ENCODE results near the gene SAP25. TPM values are rescaled to one million over a fixed set of nuclear protein-coding genes. Genes with fewer than 3 reads are reported as not detected.
"Not testable (repeated sequence)": the region's sequence is repeated elsewhere in the genome, so short reads cannot be mapped to it uniquely, and the experiment has no call there.

Gene SAP25
- total RNA-seq, 6 donors from 2014 or later: 1.2 to 18.9 (median 12.7) TPM

DNA sequence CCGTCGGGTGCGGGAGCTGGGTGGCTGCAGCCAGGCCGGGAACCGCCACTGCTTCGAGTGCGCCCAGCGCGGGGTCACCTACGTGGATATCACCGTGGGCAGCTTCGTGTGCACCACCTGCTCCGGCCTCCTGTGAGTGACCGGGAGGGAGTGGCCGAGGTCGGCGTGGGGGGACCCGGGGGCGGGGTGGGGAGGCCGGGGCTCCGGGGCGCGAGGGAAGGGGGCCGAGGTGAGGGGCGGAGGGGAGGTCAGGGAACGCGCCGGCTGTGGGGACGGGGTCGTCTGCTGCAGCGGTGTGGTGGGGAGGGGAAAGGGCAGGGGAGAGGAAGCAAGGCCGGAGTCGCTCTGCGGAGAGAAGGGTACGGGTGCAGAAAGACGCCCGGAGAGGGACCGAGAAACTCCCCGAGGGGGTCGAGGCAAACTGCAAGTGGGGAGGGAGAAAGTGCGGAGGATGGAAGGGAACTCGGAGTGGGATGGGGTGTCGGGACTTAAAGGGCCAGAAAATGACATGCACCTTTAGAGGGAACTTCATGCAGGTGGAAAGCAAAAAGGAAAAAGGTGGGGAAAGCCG lies 34.2 kb downstream of the SAP25 start:
- Histone ChIP-seq H3K36me3 (no peaks in the 10 kb centered on the region), H3K9me3 (no peaks in the 10 kb centered on the region), H3K27ac (peak overlapping the region; percentile 71 to 84 (median 79)), H3K4me1 (peaks cover 22 to 37% (median 27%) of the 10 kb centered on the region in 4 donors), H3K27me3 (no peaks in the 10 kb centered on the region), H3K4me3 (peak overlapping the region; percentile 83 to 100 (median 94))
- TF ChIP-seq EP300 (IDR thresholded peaks at IDR 0.05) (no peak), POLR2A (IDR thresholded peaks at IDR 0.05) (no peak), POLR2AphosphoS5 (IDR thresholded peaks at IDR 0.05) (no peak)
- TF ChIP-seq, protein P1, sequence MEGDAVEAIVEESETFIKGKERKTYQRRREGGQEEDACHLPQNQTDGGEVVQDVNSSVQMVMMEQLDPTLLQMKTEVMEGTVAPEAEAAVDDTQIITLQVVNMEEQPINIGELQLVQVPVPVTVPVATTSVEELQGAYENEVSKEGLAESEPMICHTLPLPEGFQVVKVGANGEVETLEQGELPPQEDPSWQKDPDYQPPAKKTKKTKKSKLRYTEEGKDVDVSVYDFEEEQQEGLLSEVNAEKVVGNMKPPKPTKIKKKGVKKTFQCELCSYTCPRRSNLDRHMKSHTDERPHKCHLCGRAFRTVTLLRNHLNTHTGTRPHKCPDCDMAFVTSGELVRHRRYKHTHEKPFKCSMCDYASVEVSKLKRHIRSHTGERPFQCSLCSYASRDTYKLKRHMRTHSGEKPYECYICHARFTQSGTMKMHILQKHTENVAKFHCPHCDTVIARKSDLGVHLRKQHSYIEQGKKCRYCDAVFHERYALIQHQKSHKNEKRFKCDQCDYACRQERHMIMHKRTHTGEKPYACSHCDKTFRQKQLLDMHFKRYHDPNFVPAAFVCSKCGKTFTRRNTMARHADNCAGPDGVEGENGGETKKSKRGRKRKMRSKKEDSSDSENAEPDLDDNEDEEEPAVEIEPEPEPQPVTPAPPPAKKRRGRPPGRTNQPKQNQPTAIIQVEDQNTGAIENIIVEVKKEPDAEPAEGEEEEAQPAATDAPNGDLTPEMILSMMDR (IDR thresholded peaks at IDR 0.05): no peak
- 0 to 1% methylated on average over 16 to 19 of the region's 44 CpGs for WGBS, 2 donors
- DNase-seq: no peak
- no peak for ATAC-seq (ENCODE audit: low FRiP score in 2 of 2)

GRCh38 chr7:100538654-100539435 lies 34.9 kb downstream of the SAP25 start, which contains the start of gene AGFG2:
AGFG2 (plus strand) TSS chr7:100539203; CDS start chr7:100539347, 144 bp downstream.
- DNase-seq (peak; percentile 99 to 100), ATAC-seq (ENCODE audit: low FRiP score in 2 of 2) (peak; percentile 99 to 100)
- peaks cover 15 to 30% (median 21%) of the 10 kb centered on the region in 4 donors for H3K4me1 ChIP-seq
- H3K9me3 ChIP-seq: no peaks in the 10 kb centered on the region
- H3K36me3 ChIP-seq: no peaks in the 10 kb centered on the region
- TF ChIP-seq, protein P1 (IDR thresholded peaks at IDR 0.05): peak in 2 of 6 experiments; percentile 17 to 33
- TF ChIP-seq EP300 (IDR thresholded peaks at IDR 0.05) (peak in 1 of 4 donors; percentile 13), POLR2AphosphoS5 (IDR thresholded peaks at IDR 0.05) (peak; percentile 63 to 82), POLR2A (IDR thresholded peaks at IDR 0.05) (peak in 2 of 4 donors; percentile 63 to 86)
- peak within 1 kb of the TSS; percentile 71 to 84 (median 79) for H3K27ac ChIP-seq
- H3K27me3 ChIP-seq: no peaks in the 10 kb centered on the region
- peak within 1 kb of the TSS; percentile 83 to 100 (median 94) for H3K4me3 ChIP-seq
- WGBS, 2 donors: 0 to 1% methylated on average over 28 to 59 of the region's 60 CpGs

- TF ChIP-seq POLR2A (IDR thresholded peaks at IDR 0.05) (no peak), POLR2AphosphoS5 (IDR thresholded peaks at IDR 0.05) (no peak), EP300 (IDR thresholded peaks at IDR 0.05) (no peak)
- TF ChIP-seq, protein P1 (IDR thresholded peaks at IDR 0.05): no peak
- WGBS, 2 donors: 13% methylated on average over 8 of the region's 8 CpGs
- H3K27ac ChIP-seq: peak overlapping the region in 2 of 4 donors; percentile 36 to 45
- H3K36me3 ChIP-seq: no peaks in the 10 kb centered on the region
- no peak for ATAC-seq (ENCODE audit: low FRiP score in 2 of 2)
- H3K9me3 ChIP-seq: no peaks in the 10 kb centered on the region
- H3K27me3 ChIP-seq: no peaks in the 10 kb centered on the region
- H3K4me1 ChIP-seq: peaks cover 12 to 25% (median 19%) of the 10 kb centered on the region in 4 donors
- peak overlapping the region in 3 of 4 donors; percentile 12 to 100 (median 37) for H3K4me3 ChIP-seq
- DNase-seq: no peak
These were observed 35.4 kb downstream of the SAP25 start for GRCh38 chr7:100538348-100538653.

GRCh38 chr7:100536695-100537094 lies 37.0 kb downstream of the SAP25 start:
- H3K27me3 ChIP-seq; H3K36me3 ChIP-seq; ATAC-seq (ENCODE audit: low FRiP score in 2 of 2); H3K27ac ChIP-seq; H3K4me3 ChIP-seq; DNase-seq; H3K9me3 ChIP-seq: not testable (repeated sequence)
- peaks cover 12 to 25% (median 17%) of the 10 kb centered on the region in 4 donors for H3K4me1 ChIP-seq
- WGBS, 2 donors: 82 to 94% methylated on average over 2 of the region's 2 CpGs

DNA sequence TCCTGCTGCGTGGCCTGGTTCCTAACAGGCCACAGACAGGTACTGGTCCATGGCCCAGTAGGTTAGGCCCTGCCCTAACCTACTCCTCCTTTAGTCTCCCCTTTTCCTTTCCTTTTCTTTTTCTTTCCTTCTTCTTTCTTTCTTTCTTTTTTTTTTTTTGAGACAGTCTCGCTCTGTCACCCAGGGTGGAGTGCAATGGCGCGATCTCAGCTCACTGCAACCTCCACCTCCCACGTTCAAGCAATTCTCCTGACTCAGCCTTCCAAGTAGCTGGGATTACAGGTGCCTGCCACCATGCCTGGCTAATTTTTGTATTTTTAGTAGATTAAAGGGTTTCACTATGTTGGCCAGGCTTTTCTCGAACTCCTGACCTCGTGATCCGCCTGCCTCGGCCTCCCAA lies 37.7 kb downstream of the SAP25 start:
- not testable (repeated sequence) for H3K27me3 ChIP-seq; H3K27ac ChIP-seq; H3K4me3 ChIP-seq; H3K36me3 ChIP-seq; ATAC-seq (ENCODE audit: low FRiP score in 2 of 2); H3K9me3 ChIP-seq; DNase-seq
- 93 to 94% methylated on average over 9 of the region's 9 CpGs for WGBS, 2 donors
- peaks cover 12 to 24% (median 15%) of the 10 kb centered on the region in 4 donors for H3K4me1 ChIP-seq
